GM10266 (cell line): ENCODE results near the gene ATP8B1.
"Not testable (repeated sequence)": the region's sequence is repeated elsewhere in the genome, so short reads cannot be mapped to it uniquely, and the experiment has no call there.

Experiments used
- DNase-seq: peaks from one replicate; pipeline ENCODE4 v3.0.0; 2012; ENCODE audit errors: extremely low spot score
- TF ChIP-seq, protein P1 (sequence below): IDR thresholded peaks from 2 replicates; pipeline ENCODE4 v1.5.1; 2012; ENCODE audit warnings: mild to moderate bottlenecking, low read depth; ENCODE audit not compliant: control insufficient read depth, insufficient read depth; ENCODE audit errors: missing control alignments

The ATP8B1 gene

DNA sequence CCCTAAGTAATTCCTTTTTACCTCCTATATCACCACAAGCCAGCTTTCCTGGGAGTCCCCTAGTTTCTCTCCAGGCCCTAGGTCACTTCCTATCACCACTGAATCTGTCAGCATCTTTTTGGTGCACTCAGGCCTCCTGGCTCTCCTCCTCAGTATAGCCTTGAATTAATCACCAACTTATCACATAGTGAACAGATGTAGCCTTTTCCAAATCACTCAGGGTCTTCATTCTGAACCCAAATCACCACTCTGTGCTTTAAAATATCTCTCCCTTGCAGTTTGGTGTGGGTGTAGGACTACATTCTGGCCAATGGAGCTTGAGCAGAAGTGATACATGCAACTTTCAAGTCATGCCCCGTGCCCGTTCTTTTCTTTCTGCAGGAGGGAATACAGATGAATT is 29.6 kb upstream of the ATP8B1 start:
- TF ChIP-seq, protein P1, sequence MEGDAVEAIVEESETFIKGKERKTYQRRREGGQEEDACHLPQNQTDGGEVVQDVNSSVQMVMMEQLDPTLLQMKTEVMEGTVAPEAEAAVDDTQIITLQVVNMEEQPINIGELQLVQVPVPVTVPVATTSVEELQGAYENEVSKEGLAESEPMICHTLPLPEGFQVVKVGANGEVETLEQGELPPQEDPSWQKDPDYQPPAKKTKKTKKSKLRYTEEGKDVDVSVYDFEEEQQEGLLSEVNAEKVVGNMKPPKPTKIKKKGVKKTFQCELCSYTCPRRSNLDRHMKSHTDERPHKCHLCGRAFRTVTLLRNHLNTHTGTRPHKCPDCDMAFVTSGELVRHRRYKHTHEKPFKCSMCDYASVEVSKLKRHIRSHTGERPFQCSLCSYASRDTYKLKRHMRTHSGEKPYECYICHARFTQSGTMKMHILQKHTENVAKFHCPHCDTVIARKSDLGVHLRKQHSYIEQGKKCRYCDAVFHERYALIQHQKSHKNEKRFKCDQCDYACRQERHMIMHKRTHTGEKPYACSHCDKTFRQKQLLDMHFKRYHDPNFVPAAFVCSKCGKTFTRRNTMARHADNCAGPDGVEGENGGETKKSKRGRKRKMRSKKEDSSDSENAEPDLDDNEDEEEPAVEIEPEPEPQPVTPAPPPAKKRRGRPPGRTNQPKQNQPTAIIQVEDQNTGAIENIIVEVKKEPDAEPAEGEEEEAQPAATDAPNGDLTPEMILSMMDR: no peak
- DNase-seq: no peak

DNA sequence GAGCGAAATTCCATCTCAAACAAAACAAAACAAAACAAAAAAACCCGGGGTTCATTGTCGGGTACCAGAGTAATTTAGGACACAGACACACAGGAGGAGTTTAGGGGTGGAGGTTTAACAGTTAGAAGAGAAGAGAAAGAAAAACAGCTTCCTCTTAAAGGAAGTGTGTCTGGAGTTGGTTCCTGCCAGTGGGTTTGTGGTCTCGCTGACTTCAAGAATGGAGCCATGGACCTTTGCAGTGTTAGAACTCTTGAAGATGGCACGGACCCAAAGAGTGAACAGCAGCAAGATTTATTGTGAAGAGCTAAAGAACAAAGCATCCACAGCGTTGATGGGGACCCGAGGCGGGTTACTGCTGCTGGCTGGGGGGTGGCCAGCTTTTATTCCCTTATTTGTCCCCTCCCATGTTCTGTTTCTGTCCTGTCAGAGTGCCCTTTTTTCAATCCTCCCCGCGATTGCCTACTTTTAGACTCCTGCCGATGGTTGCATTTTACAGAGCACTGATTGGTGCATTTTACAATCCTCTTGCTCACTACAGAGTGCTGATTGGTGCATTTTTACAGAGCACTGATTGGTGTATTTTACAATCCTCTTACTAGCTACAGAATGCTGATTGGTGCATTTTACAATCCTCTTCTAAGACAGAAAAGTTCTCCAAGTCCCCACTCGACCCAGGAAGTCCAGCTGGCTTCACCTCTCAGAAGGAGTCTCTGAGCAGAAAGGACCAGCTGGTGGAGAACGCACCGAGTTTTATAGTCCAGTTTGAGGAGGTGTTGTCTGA is 28.7 kb upstream of the ATP8B1 start:
- DNase-seq: no peak
- TF ChIP-seq, protein P1: no peak

DNA sequence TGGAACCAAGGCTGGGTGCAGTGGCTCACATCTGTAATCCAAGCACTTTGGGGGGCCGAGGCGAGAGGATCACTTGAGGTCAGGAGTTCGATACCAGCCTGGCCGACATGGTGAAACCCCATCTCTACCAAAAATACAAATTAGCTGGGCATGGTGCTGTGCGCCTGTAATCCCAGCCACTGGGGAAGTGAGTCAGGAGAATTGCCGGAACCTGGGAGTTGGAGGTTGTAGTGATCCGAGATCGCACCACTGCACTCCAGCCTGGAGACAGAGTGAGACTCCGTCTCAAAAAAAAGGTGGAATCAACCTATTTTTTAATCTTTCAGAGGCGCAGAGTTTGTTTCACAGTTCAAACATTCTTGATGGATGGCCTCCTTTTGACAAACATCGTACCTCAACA is 24.5 kb upstream of the ATP8B1 start:
- TF ChIP-seq, protein P1: no peak

DNA sequence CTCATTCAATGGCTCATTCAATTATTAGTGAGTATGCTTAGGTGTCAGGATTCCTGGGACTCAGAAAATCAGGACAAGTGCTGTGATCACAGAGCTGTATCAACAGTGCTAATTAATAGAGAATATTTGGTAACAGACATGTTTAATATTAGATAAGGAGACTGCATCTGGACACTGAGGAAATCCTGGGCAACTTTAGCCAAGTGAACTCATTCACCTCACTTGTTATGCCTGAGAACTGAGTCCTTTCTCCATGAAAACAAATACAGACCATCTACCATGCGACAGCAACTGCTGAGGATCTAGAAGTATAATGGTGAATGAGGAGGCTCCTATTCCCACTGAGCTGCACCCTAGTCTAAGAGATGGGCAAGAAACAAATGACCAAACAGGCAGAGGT is 23.1 kb upstream of the ATP8B1 start:
- TF ChIP-seq, protein P1: no peak
- no peak for DNase-seq

More for the DNA sequence above, 24.5 kb upstream of the ATP8B1 start:
- no peak for DNase-seq

DNA sequence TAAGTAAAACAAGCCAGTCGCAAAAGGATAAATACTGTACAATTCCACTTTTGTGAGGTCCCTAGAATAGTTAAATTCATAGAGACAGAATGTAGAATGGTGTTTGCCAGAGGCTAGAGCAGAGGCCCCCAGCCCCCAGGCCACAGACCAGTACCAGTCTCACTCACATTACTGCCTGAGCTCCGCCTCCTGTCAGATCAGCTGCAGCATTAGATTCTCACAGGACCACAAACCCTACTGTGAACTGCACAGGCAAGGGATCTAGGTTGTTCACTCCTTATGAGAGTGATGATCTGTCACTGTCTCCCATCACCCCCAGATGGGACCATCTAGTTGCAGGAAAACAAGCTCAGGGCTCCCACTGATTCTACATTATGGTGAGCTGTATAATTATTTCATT is 17.5 kb upstream of the ATP8B1 start:
- DNase-seq: not testable (repeated sequence)

DNA sequence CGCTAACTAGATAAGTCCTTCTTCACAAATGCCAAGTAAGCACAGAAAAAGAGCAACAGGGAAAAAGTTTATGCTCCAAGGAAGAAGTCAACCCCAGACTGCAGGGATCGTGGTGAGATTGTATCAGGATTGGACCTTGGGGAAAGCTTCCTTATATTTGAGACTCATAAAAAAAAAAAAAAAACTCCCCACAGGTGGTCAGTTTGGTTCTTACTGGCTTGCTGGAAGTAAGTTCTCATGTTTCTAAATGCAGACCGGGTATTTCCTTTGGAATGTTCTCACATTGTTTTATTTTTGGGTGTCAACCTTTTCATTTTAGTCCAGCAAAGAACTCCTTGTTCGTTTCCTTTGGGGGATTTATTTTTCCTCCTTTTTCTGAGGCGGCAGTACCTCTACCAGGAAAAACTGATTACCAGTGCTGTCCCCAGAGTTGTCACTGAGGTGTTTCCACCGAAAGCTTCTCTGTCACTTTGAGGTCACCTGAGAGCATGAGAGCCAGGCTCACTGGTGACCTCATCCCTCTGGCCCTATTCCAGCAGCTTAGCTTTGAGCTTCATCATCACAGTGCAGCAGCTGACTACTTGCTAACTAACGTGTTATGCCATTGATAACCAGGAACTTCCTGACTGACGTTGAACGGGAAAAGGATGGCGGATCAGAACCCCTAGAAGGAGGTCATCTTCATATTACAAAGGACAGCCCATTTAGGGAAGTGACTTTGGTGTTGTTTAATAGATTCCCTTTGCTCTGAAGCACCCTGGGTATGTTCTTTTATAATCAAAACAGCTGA is 16.8 kb upstream of the ATP8B1 start:
- TF ChIP-seq, protein P1: no peak
- no peak for DNase-seq

DNA sequence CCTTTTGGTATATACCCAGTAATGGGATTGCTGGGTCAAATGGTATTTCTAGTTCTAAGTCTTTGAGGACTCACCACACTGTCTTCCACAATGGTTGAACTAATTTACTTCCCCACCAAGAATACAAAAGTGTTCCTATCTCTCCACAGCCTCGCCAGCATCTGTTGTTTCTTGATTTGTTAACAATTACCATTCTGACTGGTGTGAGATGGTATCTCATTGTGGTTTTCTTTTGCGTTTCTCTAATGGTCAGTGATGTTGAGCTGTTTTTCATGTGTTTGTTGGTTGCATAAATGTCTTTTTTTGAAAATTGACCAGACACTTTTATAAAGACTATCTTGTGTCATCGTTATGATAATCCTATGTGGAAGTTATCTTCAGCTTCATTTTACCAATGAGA is 16.0 kb upstream of the ATP8B1 start:
- TF ChIP-seq, protein P1: no peak
- DNase-seq: no peak
